Measurements from ENCODE around the gene STK11.

Gene STK11

GRCh38 chr19:1229924-1230782, 24.6 kb downstream of the STK11 start:
- peaks cover 0 to 21% (median 10%) of the 10 kb centered on the region in 10 experiments; a peak in 8 of 20 replicates for H3K4me1 ChIP-seq
- no peaks in the 10 kb centered on the region for H3K9me3 ChIP-seq (replicated peaks in 1 of 11)
- TF ChIP-seq Cebpa-rat (IDR thresholded peaks at IDR 0.05), result no peak
- H3K4me2 ChIP-seq, result no peak overlapping the region
- H3K9ac ChIP-seq, result no peak overlapping the region
- H3K27me3 ChIP-seq, result peaks cover 0 to 8% (median 6%) of the 10 kb centered on the region in 11 experiments; a peak in 17 of 22 replicates
- H3K27ac ChIP-seq, result no peak overlapping the region
- H3K36me3 ChIP-seq, result peaks cover 31 to 40% (median 36%) of the 10 kb centered on the region in 11 experiments
- peaks cover 12 to 80% (median 28%) of the 10 kb centered on the region in 11 experiments; a peak in 17 of 22 replicates for H4K20me1 ChIP-seq
- H3K4me3 ChIP-seq, result no peak overlapping the region

GRCh38 chr19:1230783-1231489, 25.4 kb downstream of the STK11 start:
- peaks cover 4 to 80% (median 26%) of the 10 kb centered on the region in 11 experiments; a peak in 17 of 22 replicates for H4K20me1 ChIP-seq
- H3K27me3 ChIP-seq, result peaks cover 2 to 16% (median 14%) of the 10 kb centered on the region in 11 experiments; a peak in 21 of 22 replicates
- no peak for TF ChIP-seq Cebpa-rat (IDR thresholded peaks at IDR 0.05)
- H3K4me3 ChIP-seq, result no peak overlapping the region
- H3K4me2 ChIP-seq, result no peak overlapping the region
- no peak overlapping the region for H3K27ac ChIP-seq
- H3K9me3 ChIP-seq (replicated peaks in 1 of 11), result no peaks in the 10 kb centered on the region
- H3K9ac ChIP-seq, result no peak overlapping the region
- peaks cover 0 to 16% (median 8%) of the 10 kb centered on the region in 10 experiments; a peak in 7 of 20 replicates for H3K4me1 ChIP-seq
- peaks cover 24 to 32% (median 29%) of the 10 kb centered on the region in 11 experiments for H3K36me3 ChIP-seq

GRCh38 chr19:1231729-1232637, 26.4 kb downstream of the STK11 start:
- peak overlapping the region in 3 of 11 experiments; percentile 7 to 41 (median 12); a peak in 3 of 22 replicates for H3K9ac ChIP-seq
- no peaks in the 10 kb centered on the region for H3K9me3 ChIP-seq (replicated peaks in 1 of 11)
- peak overlapping the region in 3 of 11 experiments; percentile 2 to 37 (median 3); a peak in 1 of 22 replicates for H3K4me2 ChIP-seq
- peaks cover 2 to 25% (median 15%) of the 10 kb centered on the region in 10 experiments; a peak in 17 of 20 replicates for H3K4me1 ChIP-seq
- H3K27ac ChIP-seq, result no peak overlapping the region
- no peak for TF ChIP-seq Cebpa-rat (IDR thresholded peaks at IDR 0.05)
- H3K4me3 ChIP-seq, result no peak overlapping the region
- H3K27me3 ChIP-seq, result peaks cover 11 to 27% (median 24%) of the 10 kb centered on the region in 11 experiments
- H3K36me3 ChIP-seq, result peaks cover 14 to 22% (median 18%) of the 10 kb centered on the region in 11 experiments
- peaks cover 0 to 75% (median 21%) of the 10 kb centered on the region in 11 experiments; a peak in 14 of 22 replicates for H4K20me1 ChIP-seq

- Histone ChIP-seq H3K4me3 (no peak overlapping the region), H3K27ac (no peak overlapping the region), H3K9me3 (replicated peaks in 1 of 11) (no peaks in the 10 kb centered on the region), H4K20me1 (peaks cover 0 to 69% (median 18%) of the 10 kb centered on the region in 11 experiments; a peak in 13 of 22 replicates), H3K36me3 (peaks cover 7 to 15% (median 11%) of the 10 kb centered on the region in 11 experiments), H3K9ac (peak overlapping the region in 4 of 11 experiments; percentile 6 to 41 (median 10); a peak in 2 of 22 replicates), H3K27me3 (peaks cover 18 to 34% (median 31%) of the 10 kb centered on the region in 11 experiments), H3K4me2 (peak overlapping the region in 4 of 11 experiments; percentile 2 to 37 (median 8); a peak in 4 of 22 replicates), H3K4me1 (peaks cover 7 to 31% (median 19%) of the 10 kb centered on the region in 10 experiments; a peak in 17 of 20 replicates)
- TF ChIP-seq Cebpa-rat (IDR thresholded peaks at IDR 0.05), result no peak
Measured at GRCh38 chr19:1232652-1233072, 27.1 kb downstream of the STK11 start.

- Histone ChIP-seq H3K27me3 (peaks cover 22 to 39% (median 36%) of the 10 kb centered on the region in 11 experiments), H3K4me2 (peak overlapping the region in 3 of 11 experiments; percentile 3 to 37 (median 14); a peak in 4 of 22 replicates), H3K9ac (0 out of 22 replicates have a peak overlapping the region, but pooled peaks of 1 of the 11 experiments have one; percentile 6), H4K20me1 (peaks cover 0 to 65% (median 17%) of the 10 kb centered on the region in 11 experiments; a peak in 11 of 22 replicates), H3K4me3 (no peak overlapping the region), H3K36me3 (peaks cover 2 to 10% (median 6%) of the 10 kb centered on the region in 11 experiments; a peak in 21 of 22 replicates), H3K27ac (no peak overlapping the region), H3K4me1 (peaks cover 7 to 32% (median 21%) of the 10 kb centered on the region in 10 experiments; a peak in 17 of 20 replicates), H3K9me3 (replicated peaks in 1 of 11) (no peaks in the 10 kb centered on the region)
- TF ChIP-seq Cebpa-rat (IDR thresholded peaks at IDR 0.05), result no peak
Measured at GRCh38 chr19:1233115-1233667, 27.6 kb downstream of the STK11 start.

DNA sequence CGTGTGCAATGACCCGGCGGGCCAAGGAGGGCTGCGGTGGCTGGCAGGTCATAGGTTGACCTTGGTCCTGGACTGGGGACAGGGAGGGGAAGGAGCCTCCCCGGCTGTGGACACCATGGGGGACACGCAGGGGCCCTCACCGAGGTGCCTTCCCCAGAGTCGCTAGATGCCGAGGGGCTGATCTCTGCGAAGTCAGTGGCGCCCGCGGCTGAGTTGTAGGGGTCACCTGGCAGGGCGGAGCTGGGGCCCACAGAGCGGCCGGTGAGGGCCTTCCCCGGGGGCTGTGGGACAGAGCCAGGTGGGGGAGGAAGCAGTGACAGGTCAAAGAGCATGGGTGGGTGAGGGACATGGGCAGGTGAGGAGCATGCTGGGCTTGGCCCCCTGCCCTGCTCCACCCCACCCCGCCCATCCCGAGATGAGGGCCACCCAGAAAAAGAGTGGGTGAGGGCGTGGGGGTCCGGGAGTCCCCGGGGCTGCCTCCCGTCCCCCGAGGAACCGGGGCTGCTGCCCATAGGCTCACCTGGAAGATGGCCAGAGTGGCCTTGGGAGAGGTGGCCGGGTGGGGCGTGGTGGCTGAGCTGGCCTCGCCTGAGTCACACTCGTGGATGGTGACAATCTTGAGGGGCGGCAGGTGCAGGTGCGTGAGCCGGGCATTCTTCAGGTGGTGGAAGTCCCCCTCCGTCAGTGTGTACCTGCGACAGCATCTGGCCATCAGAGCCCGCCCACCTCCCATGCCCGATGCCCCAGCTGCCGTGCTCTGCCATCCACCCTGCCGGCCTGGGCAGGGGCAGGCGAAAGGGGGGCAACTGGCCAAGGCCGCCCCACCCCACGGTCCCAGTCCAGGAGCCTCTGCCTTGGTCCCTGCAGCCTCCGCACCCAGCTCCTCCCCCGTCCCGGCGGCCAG, 28.7 kb downstream of the STK11 start:
- H3K9me3 ChIP-seq (replicated peaks in 1 of 11), result no peaks in the 10 kb centered on the region
- H4K20me1 ChIP-seq, result peaks cover 0 to 70% (median 21%) of the 10 kb centered on the region in 11 experiments; a peak in 12 of 22 replicates
- H3K9ac ChIP-seq, result no peak overlapping the region
- no peaks in the 10 kb centered on the region; a peak in 1 of 22 replicates for H3K36me3 ChIP-seq
- no peak overlapping the region for H3K4me2 ChIP-seq
- H3K4me3 ChIP-seq, result no peak overlapping the region
- H3K4me1 ChIP-seq, result peaks cover 7 to 35% (median 32%) of the 10 kb centered on the region in 10 experiments; a peak in 17 of 20 replicates
- no peak for TF ChIP-seq Cebpa-rat (IDR thresholded peaks at IDR 0.05)
- H3K27ac ChIP-seq, result no peak overlapping the region
- peaks cover 24 to 50% (median 47%) of the 10 kb centered on the region in 11 experiments for H3K27me3 ChIP-seq

- Histone ChIP-seq H3K4me3 (no peak overlapping the region), H4K20me1 (peaks cover 0 to 75% (median 21%) of the 10 kb centered on the region in 11 experiments; a peak in 12 of 22 replicates), H3K27ac (no peak overlapping the region), H3K36me3 (no peaks in the 10 kb centered on the region; a peak in 1 of 22 replicates), H3K4me2 (no peak overlapping the region), H3K9ac (no peak overlapping the region), H3K27me3 (peaks cover 24 to 57% (median 54%) of the 10 kb centered on the region in 11 experiments), H3K4me1 (peaks cover 13 to 41% (median 38%) of the 10 kb centered on the region in 10 experiments), H3K9me3 (replicated peaks in 1 of 11) (no peaks in the 10 kb centered on the region)
- TF ChIP-seq Cebpa-rat (IDR thresholded peaks at IDR 0.05), result no peak
Measured at GRCh38 chr19:1234955-1235380, 29.4 kb downstream of the STK11 start.

Data from BLaER1 treated with 17β-estradiol and CSF1 and Interleukin-3, amounts not matched to agents 10 nM and 100 nM (cell line).